Vein endothelial cell (primary cell): Measurements from ENCODE around the gene PLTP. TPM values are rescaled to one million over a fixed set of nuclear protein-coding genes. Genes with fewer than 3 reads are reported as not detected.

ENCODE experiments used
- total RNA-seq: library from RNA; depleted of rRNA; stranded (reverse); fragments of >200 nt; gene quantifications from 2 replicates; pipeline ENCODE4 v1.2.3, GENCODE V29; 2012

PLTP gene, protein sequence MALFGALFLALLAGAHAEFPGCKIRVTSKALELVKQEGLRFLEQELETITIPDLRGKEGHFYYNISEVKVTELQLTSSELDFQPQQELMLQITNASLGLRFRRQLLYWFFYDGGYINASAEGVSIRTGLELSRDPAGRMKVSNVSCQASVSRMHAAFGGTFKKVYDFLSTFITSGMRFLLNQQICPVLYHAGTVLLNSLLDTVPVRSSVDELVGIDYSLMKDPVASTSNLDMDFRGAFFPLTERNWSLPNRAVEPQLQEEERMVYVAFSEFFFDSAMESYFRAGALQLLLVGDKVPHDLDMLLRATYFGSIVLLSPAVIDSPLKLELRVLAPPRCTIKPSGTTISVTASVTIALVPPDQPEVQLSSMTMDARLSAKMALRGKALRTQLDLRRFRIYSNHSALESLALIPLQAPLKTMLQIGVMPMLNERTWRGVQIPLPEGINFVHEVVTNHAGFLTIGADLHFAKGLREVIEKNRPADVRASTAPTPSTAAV
- 8.4 and 18.3 TPM in 2 replicates for total RNA-seq

DNA sequence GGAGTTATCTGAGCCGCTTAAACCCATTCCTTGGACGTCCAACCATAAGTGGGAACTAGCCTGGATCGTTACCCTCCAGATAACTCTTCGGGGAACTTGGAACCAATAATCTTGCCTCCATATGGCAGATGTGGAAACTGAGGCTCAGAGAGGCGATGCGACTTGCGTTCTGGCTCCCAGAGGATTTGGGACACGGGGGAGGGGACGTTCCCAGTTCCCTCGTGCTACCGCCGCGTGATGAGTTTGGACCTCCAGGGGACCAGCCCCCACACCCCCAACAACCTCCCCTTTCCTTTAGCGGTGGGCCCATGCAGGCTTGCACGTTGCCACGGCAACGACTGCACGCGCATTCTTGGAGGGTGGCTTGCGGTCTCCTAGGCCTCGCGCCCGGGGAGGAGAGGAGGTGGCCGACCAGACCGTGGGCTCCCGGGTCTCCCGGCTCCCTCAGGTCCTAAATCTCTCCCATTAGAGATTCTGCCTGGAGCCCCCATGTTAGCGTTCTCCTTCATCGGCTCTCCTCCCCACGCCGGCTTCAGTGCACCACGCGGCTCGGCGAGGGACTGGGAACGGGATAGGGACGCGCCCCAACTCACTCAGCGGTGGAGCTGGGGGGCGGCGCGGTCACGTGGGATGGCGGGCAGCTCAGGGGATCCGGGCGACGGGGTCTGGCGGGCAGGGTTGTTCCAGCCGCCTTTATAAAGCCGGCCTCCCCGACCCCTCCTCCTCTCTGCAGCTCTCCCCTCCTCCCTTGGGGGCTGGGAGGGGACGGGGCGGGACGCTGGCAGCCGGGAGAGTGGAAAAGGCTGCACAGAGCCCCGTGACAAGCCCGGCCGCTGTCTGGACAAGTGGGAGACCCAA, at the start of gene PLTP:
Gene PLTP, minus strand, starts transcription at position 670 of the 858 bp plus-strand sequence. CDS start 703 bp downstream, outside the sequence.

DNA sequence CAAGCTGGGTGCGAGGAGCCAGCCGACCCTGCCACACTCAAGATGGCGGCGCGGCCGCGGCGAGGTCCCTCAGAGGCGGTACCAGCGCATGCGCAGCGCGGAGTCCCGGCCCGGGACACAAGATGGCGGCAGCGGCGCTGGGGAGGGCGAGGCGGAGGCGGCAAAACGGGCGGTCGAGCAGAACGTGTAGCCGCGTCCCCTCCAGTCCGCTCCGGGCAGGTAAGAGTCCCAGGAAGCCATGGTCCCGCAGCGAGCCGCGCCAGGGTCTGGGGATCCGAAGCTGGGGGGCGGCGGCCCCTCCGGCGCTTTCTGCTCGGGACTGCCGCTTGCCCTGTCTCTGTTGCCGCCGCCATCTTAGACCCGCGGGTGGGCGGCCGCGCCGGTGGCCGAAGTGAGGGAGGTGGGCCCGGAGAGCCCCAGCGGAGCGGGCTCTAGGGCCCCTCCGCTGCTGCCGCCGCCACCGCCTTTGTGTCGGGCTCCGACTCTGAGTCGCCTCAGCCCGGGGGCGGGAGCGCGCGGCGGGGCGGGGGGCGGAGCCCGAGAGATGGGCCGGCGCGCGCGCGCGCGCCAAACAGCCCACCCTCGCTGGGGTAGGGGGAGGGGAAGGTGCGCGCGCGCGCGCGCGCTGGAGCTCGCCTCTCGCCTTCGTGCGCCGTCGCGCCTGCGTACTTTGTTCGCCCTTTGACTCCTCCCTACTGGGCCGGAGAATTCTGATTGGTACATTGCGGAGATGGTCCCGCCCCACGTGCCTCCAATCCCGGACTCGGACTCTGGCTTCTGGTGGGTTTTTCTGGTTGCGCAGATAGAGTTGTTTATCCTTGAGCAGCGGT, 22.8 kb upstream of the PLTP start, which contains the start of gene PCIF1:
Gene PCIF1, plus strand, starts transcription at position 98 of the 830 bp plus-strand sequence. CDS start 4,317 bp downstream, outside the sequence.

DNA sequence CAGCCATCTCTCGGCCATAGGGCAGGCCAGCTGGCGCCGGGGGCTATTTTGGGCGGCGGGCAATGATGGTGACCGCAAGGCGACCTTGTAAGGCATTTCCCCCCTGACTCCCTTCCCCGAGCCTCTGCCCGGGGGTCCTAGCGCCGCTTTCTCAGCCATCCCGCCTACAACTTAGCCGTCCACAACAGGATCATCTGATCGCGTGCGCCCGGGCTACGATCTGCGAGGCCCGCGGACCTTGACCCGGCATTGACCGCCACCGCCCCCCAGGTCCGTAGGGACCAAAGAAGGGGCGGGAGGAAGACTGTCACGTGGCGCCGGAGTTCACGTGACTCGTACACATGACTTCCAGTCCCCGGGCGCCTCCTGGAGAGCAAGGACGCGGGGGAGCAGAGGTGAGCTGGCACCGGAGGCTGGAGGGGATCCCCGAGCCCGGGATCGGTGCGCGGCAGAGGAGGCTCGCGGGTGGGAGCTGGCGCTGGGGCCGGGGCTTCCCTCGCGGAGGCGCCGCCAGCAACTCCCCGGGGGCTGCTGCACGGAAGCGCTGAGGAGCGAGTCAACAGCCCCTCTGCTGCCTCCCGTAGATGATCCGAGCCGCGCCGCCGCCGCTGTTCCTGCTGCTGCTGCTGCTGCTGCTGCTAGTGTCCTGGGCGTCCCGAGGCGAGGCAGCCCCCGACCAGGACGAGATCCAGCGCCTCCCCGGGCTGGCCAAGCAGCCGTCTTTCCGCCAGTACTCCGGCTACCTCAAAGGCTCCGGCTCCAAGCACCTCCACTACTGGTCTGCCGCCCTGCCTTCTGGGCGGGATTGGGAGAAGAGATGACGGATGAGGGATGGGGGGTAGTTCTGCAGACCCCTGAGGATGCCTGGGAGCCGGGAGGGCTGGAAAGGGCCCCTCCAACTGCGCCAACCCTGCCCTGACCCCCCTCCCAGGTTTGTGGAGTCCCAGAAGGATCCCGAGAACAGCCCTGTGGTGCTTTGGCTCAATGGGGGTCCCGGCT, 20.7 kb downstream of the PLTP start, which contains the start of the genes CTSA and NEURL2:
Gene CTSA, plus strand, starts transcription at position 351 of the 999 bp plus-strand sequence. Its CDS starts 234 bp downstream, at position 585.
Gene NEURL2, minus strand, starts transcription at position 224 of the 999 bp plus-strand sequence. Its CDS starts 217 bp downstream, at position 7.

DNA sequence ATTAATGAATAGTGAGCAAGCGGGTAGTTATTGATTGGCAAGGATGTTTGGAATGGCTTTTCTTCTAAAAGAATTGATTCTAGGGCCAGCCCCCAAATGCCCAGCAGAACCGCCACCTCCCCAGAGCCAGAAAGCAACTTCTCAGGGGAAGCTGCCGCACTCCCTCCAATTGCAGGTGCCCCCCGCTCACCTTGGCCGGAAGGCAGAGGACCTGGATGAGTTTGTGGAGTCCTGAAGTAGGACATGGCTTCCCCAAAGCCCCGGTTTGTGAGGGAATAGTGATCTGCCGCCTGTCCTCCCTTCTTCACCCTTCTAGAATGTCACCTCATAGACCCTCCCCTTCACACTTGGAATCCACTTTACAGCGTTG, 24.6 kb downstream of the PLTP start, which contains the start of gene SPATA25:
Gene SPATA25, minus strand, starts transcription at position 277 of the 370 bp plus-strand sequence. Its CDS starts 32 bp downstream, at position 245.

DNA sequence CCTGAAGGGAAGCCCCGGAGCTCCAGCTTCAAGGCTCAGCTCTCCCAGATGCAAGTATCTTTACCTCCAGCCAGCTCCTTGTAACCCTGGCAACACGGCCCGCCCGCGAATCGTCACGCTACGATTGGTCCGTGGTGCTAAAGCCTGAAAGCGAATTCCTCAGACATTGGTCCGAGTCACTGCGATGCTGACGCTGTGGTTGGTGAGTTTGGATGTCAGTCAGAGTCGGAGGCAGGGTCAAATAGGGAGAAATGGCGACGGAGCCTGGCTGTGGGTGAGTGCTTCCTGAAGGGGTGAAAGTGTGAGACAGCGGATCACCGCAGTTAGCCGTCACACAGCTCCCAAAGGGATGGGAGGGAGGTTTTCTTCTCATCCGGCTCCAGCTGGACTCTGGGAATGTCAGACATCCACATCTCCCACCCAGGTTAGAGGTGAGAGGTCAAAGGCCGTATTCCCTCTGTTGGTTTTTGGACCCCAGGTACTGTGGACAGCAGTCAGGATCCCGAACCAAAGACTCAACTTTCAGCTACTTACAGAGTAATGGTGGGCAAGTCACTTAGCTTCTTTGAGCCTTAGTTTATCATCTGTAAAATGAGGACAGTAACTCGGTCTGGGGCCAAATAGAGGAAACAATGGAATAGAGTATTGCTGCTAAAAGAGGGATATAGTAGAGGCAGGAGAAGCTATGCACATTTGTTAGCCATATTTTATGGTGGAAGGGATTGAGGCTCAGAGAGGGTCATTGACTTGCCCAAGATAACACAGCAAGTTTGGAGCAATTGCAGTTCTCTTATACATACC, 30.8 kb downstream of the PLTP start, which contains the start of gene ZSWIM1:
Gene ZSWIM1, plus strand, starts transcription at position 240 of the 801 bp plus-strand sequence. CDS start 1,366 bp downstream, outside the sequence.

DNA sequence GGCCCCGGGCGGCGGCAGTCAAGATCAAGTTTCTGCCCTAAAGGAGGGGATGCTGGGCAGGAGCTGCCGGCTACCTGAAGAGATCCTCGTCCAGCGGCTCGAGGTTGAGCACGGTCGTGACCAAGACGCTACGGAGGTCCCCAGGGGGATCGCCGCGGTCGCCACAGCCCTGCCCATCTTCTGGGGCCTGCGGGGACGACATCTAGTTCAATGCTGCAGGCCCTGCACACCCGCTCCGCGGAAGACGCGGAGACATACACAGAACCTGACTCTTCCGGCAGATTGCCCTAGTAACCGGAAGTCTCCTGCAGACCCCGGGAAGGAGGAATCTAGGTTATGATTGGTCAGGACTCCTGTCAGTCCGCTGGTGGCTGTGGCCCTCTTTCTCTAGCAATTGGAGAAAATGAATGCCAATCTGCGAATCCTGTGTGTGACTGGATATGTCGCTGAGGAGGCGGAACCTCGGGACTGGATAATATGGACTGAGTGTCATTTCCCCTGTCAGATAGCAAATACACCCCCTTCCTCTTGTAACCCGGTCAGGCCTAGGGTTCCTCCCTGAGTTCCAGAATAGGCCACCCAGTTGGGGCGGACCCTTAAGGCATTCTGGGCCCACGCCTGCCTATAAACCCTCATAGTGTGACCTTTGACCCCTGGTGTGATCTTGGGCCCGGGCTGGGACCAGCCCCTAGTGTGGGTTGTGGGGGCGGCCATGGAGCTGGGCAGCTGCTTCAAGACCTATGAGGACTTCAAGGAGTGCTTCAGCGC, 54.7 kb downstream of the PLTP start, which contains the start of the genes ACOT8 and ZSWIM3:
Gene ACOT8, minus strand, starts transcription at position 279 of the 768 bp plus-strand sequence. Its CDS starts 77 bp downstream, at position 202.
Gene ZSWIM3, plus strand, starts transcription at position 501 of the 768 bp plus-strand sequence. Its CDS starts 212 bp downstream, at position 713.

Other genes with a start within 250 kb of the PLTP start
- gene WFDC11, start 241.9 kb downstream of the PLTP start, total RNA-seq: not detected in 2 replicates
- not detected in 2 replicates for gene WFDC13, start 210.1 kb downstream of the PLTP start, total RNA-seq
- gene WFDC10B, start 207.1 kb downstream of the PLTP start, total RNA-seq: not detected in 2 replicates
- not detected in 2 replicates for gene SPINT4, start 189.8 kb downstream of the PLTP start, total RNA-seq
- gene WFDC3, start 120.3 kb downstream of the PLTP start, total RNA-seq: not detected in 2 replicates
- gene DNTTIP1, start 120.2 kb downstream of the PLTP start, total RNA-seq: 15.0 and 17.3 TPM in 2 replicates
- 18.9 and 23.3 TPM in 2 replicates for gene UBE2C, start 99.5 kb downstream of the PLTP start, total RNA-seq
- gene TNNC2, start 84.8 kb downstream of the PLTP start, total RNA-seq: 0.33 TPM in 1 of 2 replicates, not detected in the other
- gene SNX21, start 78.4 kb downstream of the PLTP start, total RNA-seq: 23.7 and 33.0 TPM in 2 replicates
- gene ACOT8, start 54.8 kb downstream of the PLTP start, total RNA-seq: 24.2 and 30.1 TPM in 2 replicates
- 7.4 and 9.5 TPM in 2 replicates for gene ZSWIM3, start 54.5 kb downstream of the PLTP start, total RNA-seq
- 15.2 and 16.7 TPM in 2 replicates for gene ZSWIM1, start 30.9 kb downstream of the PLTP start, total RNA-seq
- 0.57 and 1.3 TPM in 2 replicates for gene SPATA25, start 24.5 kb downstream of the PLTP start, total RNA-seq
- gene NEURL2, start 20.9 kb downstream of the PLTP start, total RNA-seq: 4.3 and 5.6 TPM in 2 replicates
- 59.0 and 93.4 TPM in 2 replicates for gene CTSA, start 20.8 kb downstream of the PLTP start, total RNA-seq
- 13.9 and 14.4 TPM in 2 replicates for gene PCIF1, start 22.5 kb upstream of the PLTP start, total RNA-seq
- 22.4 and 23.2 TPM in 2 replicates for gene ZNF335, start 60.0 kb upstream of the PLTP start, total RNA-seq
- not detected in 2 replicates for gene MMP9, start 96.8 kb upstream of the PLTP start, total RNA-seq
- gene SLC12A5, start 117.1 kb upstream of the PLTP start, total RNA-seq: 0.86 and 1.6 TPM in 2 replicates
- 23.2 and 23.7 TPM in 2 replicates for gene NCOA5, start 177.8 kb upstream of the PLTP start, total RNA-seq
- 9.5 and 11.9 TPM in 2 replicates for gene CD40, start 206.2 kb upstream of the PLTP start, total RNA-seq